ENCODE results near the gene NUMB.
A peak's percentile ranks its signal among the peaks of the same experiment; 100 is the strongest.

Gene NUMB

GRCh38 chr14:73238424-73238852 lies 219.9 kb downstream of the NUMB start:
- H3K4me3 ChIP-seq (ENCODE audit: insufficient read depth, low read depth, low read length, poor library complexity, severe bottlenecking) = no peak overlapping the region

GRCh38 chr14:73237786-73238423 lies 220.4 kb downstream of the NUMB start:
- peaks cover 14% of the 10 kb centered on the region for H3K4me1 ChIP-seq (ENCODE audit: control insufficient read depth, insufficient read depth, low read length, poor library complexity, severe bottlenecking)
- H3K9me3 ChIP-seq (ENCODE audit: control insufficient read depth, low read length) = no peaks in the 10 kb centered on the region
- peak overlapping the region; percentile 25 for H3K4me3 ChIP-seq (ENCODE audit: insufficient read depth, low read depth, low read length, poor library complexity, severe bottlenecking)
- no peak overlapping the region for H3K27ac ChIP-seq (ENCODE audit: insufficient read depth, low read length, poor library complexity, severe bottlenecking)
- H3K27me3 ChIP-seq (replicated peaks; ENCODE audit: control insufficient read depth, insufficient read depth, low read length, poor library complexity, severe bottlenecking) = peaks cover 39% of the 10 kb centered on the region
- no peaks in the 10 kb centered on the region for H3K36me3 ChIP-seq (ENCODE audit: control insufficient read depth, insufficient read depth, low read length)
- DNase-seq = no peak

More at GRCh38 chr14:73238424-73238852, 219.9 kb downstream of the NUMB start:
- Histone ChIP-seq H3K9me3 (ENCODE audit: control insufficient read depth, low read length) (no peaks in the 10 kb centered on the region), H3K4me1 (ENCODE audit: control insufficient read depth, insufficient read depth, low read length, poor library complexity, severe bottlenecking) (peaks cover 14% of the 10 kb centered on the region), H3K27ac (ENCODE audit: insufficient read depth, low read length, poor library complexity, severe bottlenecking) (no peak overlapping the region), H3K27me3 (replicated peaks; ENCODE audit: control insufficient read depth, insufficient read depth, low read length, poor library complexity, severe bottlenecking) (peaks cover 35% of the 10 kb centered on the region), H3K36me3 (ENCODE audit: control insufficient read depth, insufficient read depth, low read length) (no peaks in the 10 kb centered on the region)
- no peak for DNase-seq

- H3K9me3 ChIP-seq (ENCODE audit: control insufficient read depth, low read length) = no peaks in the 10 kb centered on the region
- peak within 1 kb of the TSS; percentile 25 for H3K4me3 ChIP-seq (ENCODE audit: insufficient read depth, low read depth, low read length, poor library complexity, severe bottlenecking)
- no peak within 1 kb of the TSS for H3K27ac ChIP-seq (ENCODE audit: insufficient read depth, low read length, poor library complexity, severe bottlenecking)
- peaks cover 40% of the 10 kb centered on the region for H3K27me3 ChIP-seq (replicated peaks; ENCODE audit: control insufficient read depth, insufficient read depth, low read length, poor library complexity, severe bottlenecking)
- DNase-seq = no peak
- H3K4me1 ChIP-seq (ENCODE audit: control insufficient read depth, insufficient read depth, low read length, poor library complexity, severe bottlenecking) = peaks cover 14% of the 10 kb centered on the region
- no peaks in the 10 kb centered on the region for H3K36me3 ChIP-seq (ENCODE audit: control insufficient read depth, insufficient read depth, low read length)
Observed at GRCh38 chr14:73237219-73237785, 221.0 kb downstream of the NUMB start, which contains the start of gene PAPLN. Gene PAPLN (plus strand): TSS chr14:73237506. CDS start chr14:73239779, 2,273 bp downstream.

GRCh38 chr14:73236752-73237218 lies 221.6 kb downstream of the NUMB start:
- Histone ChIP-seq H3K27ac (ENCODE audit: insufficient read depth, low read length, poor library complexity, severe bottlenecking) (no peak overlapping the region), H3K9me3 (ENCODE audit: control insufficient read depth, low read length) (no peaks in the 10 kb centered on the region), H3K27me3 (replicated peaks; ENCODE audit: control insufficient read depth, insufficient read depth, low read length, poor library complexity, severe bottlenecking) (peaks cover 40% of the 10 kb centered on the region), H3K4me1 (ENCODE audit: control insufficient read depth, insufficient read depth, low read length, poor library complexity, severe bottlenecking) (peaks cover 14% of the 10 kb centered on the region), H3K36me3 (ENCODE audit: control insufficient read depth, insufficient read depth, low read length) (no peaks in the 10 kb centered on the region), H3K4me3 (ENCODE audit: insufficient read depth, low read depth, low read length, poor library complexity, severe bottlenecking) (no peak overlapping the region)
- no peak for DNase-seq

GRCh38 chr14:73236157-73236556 lies 222.2 kb downstream of the NUMB start:
- no peak overlapping the region for H3K27ac ChIP-seq (ENCODE audit: insufficient read depth, low read length, poor library complexity, severe bottlenecking)
- no peak for DNase-seq
- H3K4me3 ChIP-seq (ENCODE audit: insufficient read depth, low read depth, low read length, poor library complexity, severe bottlenecking) = no peak overlapping the region
- H3K9me3 ChIP-seq (ENCODE audit: control insufficient read depth, low read length) = no peaks in the 10 kb centered on the region
- H3K4me1 ChIP-seq (ENCODE audit: control insufficient read depth, insufficient read depth, low read length, poor library complexity, severe bottlenecking) = peaks cover 14% of the 10 kb centered on the region
- peaks cover 34% of the 10 kb centered on the region for H3K27me3 ChIP-seq (replicated peaks; ENCODE audit: control insufficient read depth, insufficient read depth, low read length, poor library complexity, severe bottlenecking)
- H3K36me3 ChIP-seq (ENCODE audit: control insufficient read depth, insufficient read depth, low read length) = no peaks in the 10 kb centered on the region

- Histone ChIP-seq H3K27me3 (replicated peaks; ENCODE audit: control insufficient read depth, insufficient read depth, low read length, poor library complexity, severe bottlenecking) (peaks cover 29% of the 10 kb centered on the region), H3K9me3 (ENCODE audit: control insufficient read depth, low read length) (no peaks in the 10 kb centered on the region), H3K4me3 (ENCODE audit: insufficient read depth, low read depth, low read length, poor library complexity, severe bottlenecking) (no peak overlapping the region), H3K4me1 (ENCODE audit: control insufficient read depth, insufficient read depth, low read length, poor library complexity, severe bottlenecking) (peaks cover 14% of the 10 kb centered on the region), H3K27ac (ENCODE audit: insufficient read depth, low read length, poor library complexity, severe bottlenecking) (no peak overlapping the region), H3K36me3 (ENCODE audit: control insufficient read depth, insufficient read depth, low read length) (no peaks in the 10 kb centered on the region)
- DNase-seq = no peak
Observed at GRCh38 chr14:73235531-73236155, 222.7 kb downstream of the NUMB start.

GRCh38 chr14:73234586-73235394 lies 223.6 kb downstream of the NUMB start:
- Histone ChIP-seq H3K27ac (ENCODE audit: insufficient read depth, low read length, poor library complexity, severe bottlenecking) (no peak overlapping the region), H3K27me3 (replicated peaks; ENCODE audit: control insufficient read depth, insufficient read depth, low read length, poor library complexity, severe bottlenecking) (peaks cover 26% of the 10 kb centered on the region), H3K4me1 (ENCODE audit: control insufficient read depth, insufficient read depth, low read length, poor library complexity, severe bottlenecking) (peaks cover 14% of the 10 kb centered on the region), H3K9me3 (ENCODE audit: control insufficient read depth, low read length) (no peaks in the 10 kb centered on the region), H3K36me3 (ENCODE audit: control insufficient read depth, insufficient read depth, low read length) (no peaks in the 10 kb centered on the region), H3K4me3 (ENCODE audit: insufficient read depth, low read depth, low read length, poor library complexity, severe bottlenecking) (no peak overlapping the region)
- no peak for DNase-seq

GRCh38 chr14:73234029-73234428 lies 224.3 kb downstream of the NUMB start:
- Histone ChIP-seq H3K36me3 (ENCODE audit: control insufficient read depth, insufficient read depth, low read length) (no peaks in the 10 kb centered on the region), H3K9me3 (ENCODE audit: control insufficient read depth, low read length) (no peaks in the 10 kb centered on the region), H3K27ac (ENCODE audit: insufficient read depth, low read length, poor library complexity, severe bottlenecking) (no peak overlapping the region), H3K4me3 (ENCODE audit: insufficient read depth, low read depth, low read length, poor library complexity, severe bottlenecking) (no peak overlapping the region), H3K4me1 (ENCODE audit: control insufficient read depth, insufficient read depth, low read length, poor library complexity, severe bottlenecking) (peaks cover 14% of the 10 kb centered on the region), H3K27me3 (replicated peaks; ENCODE audit: control insufficient read depth, insufficient read depth, low read length, poor library complexity, severe bottlenecking) (peaks cover 26% of the 10 kb centered on the region)
- DNase-seq = no peak

- Histone ChIP-seq H3K36me3 (ENCODE audit: control insufficient read depth, insufficient read depth, low read length) (peaks cover under 1% of the 10 kb centered on the region), H3K4me1 (ENCODE audit: control insufficient read depth, insufficient read depth, low read length, poor library complexity, severe bottlenecking) (peaks cover 12% of the 10 kb centered on the region), H3K27ac (ENCODE audit: insufficient read depth, low read length, poor library complexity, severe bottlenecking) (no peak overlapping the region), H3K27me3 (replicated peaks; ENCODE audit: control insufficient read depth, insufficient read depth, low read length, poor library complexity, severe bottlenecking) (peaks cover 26% of the 10 kb centered on the region), H3K4me3 (ENCODE audit: insufficient read depth, low read depth, low read length, poor library complexity, severe bottlenecking) (no peak overlapping the region), H3K9me3 (ENCODE audit: control insufficient read depth, low read length) (no peaks in the 10 kb centered on the region)
- DNase-seq = no peak
Observed at GRCh38 chr14:73233564-73233963, 224.8 kb downstream of the NUMB start.

Data from effector memory CD4-positive, alpha-beta T cell (primary cell).